HepG2 (cell line): ENCODE measurements around the gene SLC13A5. TPM values are rescaled to one million over a fixed set of nuclear protein-coding genes. Genes with fewer than 3 reads are reported as not detected.
A peak's percentile ranks its signal among the peaks of the same experiment; 100 is the strongest.

Experiments
- ATF4 ChIP-seq, 2 experiments: fragments of 450-650 bp in 1 of 2; sonication (generic) in 1 of 2; formaldehyde crosslinking; IDR thresholded peaks; 2 replicates each; pipeline versions ENCODE4 v1.5.0 to v1.8.0; 2020 to 2022; ENCODE audit warnings: mild to moderate bottlenecking in 1 of 2, missing genetic modification reagents in 1 of 2
- E2F1 ChIP-seq: sonication (generic); formaldehyde crosslinking; IDR thresholded peaks from 2 replicates; pipeline ENCODE4 v1.5.0; 2020; ENCODE audit warnings: missing genetic modification reagents
- GTF2F1 ChIP-seq: fragments of 150-350 bp; IDR thresholded peaks from 2 replicates; pipeline ENCODE4 v1.6.1; 2014; ENCODE audit warnings: low read length
- NR0B2 ChIP-seq: sonication (generic); formaldehyde crosslinking; IDR thresholded peaks from 2 replicates; pipeline ENCODE4 v1.4.0; 2020; ENCODE audit warnings: mild to moderate bottlenecking, missing genetic modification reagents
- PHF5A ChIP-seq: IDR thresholded peaks from one replicate; pipeline ENCODE4 v1.6.1; 2018; ENCODE audit warnings: low read depth, missing genetic modification reagents; ENCODE audit not compliant: unreplicated experiment
- PRDM10 ChIP-seq: sonication (generic); formaldehyde crosslinking; IDR thresholded peaks from 2 replicates; pipeline ENCODE4 v1.4.0; 2020; ENCODE audit warnings: low read depth, missing genetic modification reagents
- RBFOX2 ChIP-seq: fragments of 200-400 bp; formaldehyde crosslinking; IDR thresholded peaks from 2 replicates; pipeline ENCODE4 v1.6.1; 2017; ENCODE audit warnings: low read depth, mild to moderate bottlenecking, low read length
- RXRB ChIP-seq: IDR thresholded peaks from 2 replicates; pipeline ENCODE4 v1.6.1; 2016; ENCODE audit warnings: borderline replicate concordance, missing genetic modification reagents, missing compliant biosample characterization
- SNAPC2 ChIP-seq: sonication (generic); formaldehyde crosslinking; IDR thresholded peaks from 2 replicates; pipeline ENCODE4 v1.8.1; 2022; ENCODE audit warnings: mild to moderate bottlenecking, missing genetic modification reagents
- SOX5 ChIP-seq: IDR thresholded peaks from 2 replicates; pipeline ENCODE4 v1.6.1; 2016; ENCODE audit warnings: borderline replicate concordance
- SP140L ChIP-seq: sonication (generic); formaldehyde crosslinking; IDR thresholded peaks from 2 replicates; pipeline ENCODE4 v1.4.0; 2020; ENCODE audit warnings: missing genetic modification reagents, borderline replicate concordance
- WIZ ChIP-seq: sonication (generic); formaldehyde crosslinking; IDR thresholded peaks from 2 replicates; pipeline ENCODE4 v1.5.1; 2020; ENCODE audit warnings: mild to moderate bottlenecking, missing genetic modification reagents
- ZNF281 ChIP-seq: sonication (generic); formaldehyde crosslinking; IDR thresholded peaks from 2 replicates; pipeline ENCODE4 v1.4.0; 2020; ENCODE audit warnings: missing genetic modification reagents, borderline replicate concordance
- ZNF33A ChIP-seq: sonication (generic); formaldehyde crosslinking; IDR thresholded peaks from 2 replicates; pipeline ENCODE4 v1.5.1; 2020; ENCODE audit warnings: missing genetic modification reagents, mild to moderate bottlenecking, moderate library complexity, borderline replicate concordance
- ZNF563 ChIP-seq: sonication (generic); formaldehyde crosslinking; IDR thresholded peaks from 2 replicates; pipeline ENCODE4 v1.8.0; 2022; ENCODE audit warnings: mild to moderate bottlenecking, moderate library complexity, missing genetic modification reagents
- ZNF891 ChIP-seq: sonication (generic); formaldehyde crosslinking; IDR thresholded peaks from 2 replicates; pipeline ENCODE4 v1.5.0; 2020; ENCODE audit warnings: mild to moderate bottlenecking, missing genetic modification reagents
- polyA plus RNA-seq, 8 experiments: library from polyadenylated mRNA; depleted of rRNA in 3 of 8; stranded (reverse) in 7 of 8; unstranded in 1 of 8; fragments of >200 nt; fragmentation: Illumina TruSeq in 4 of 8; extraction: Trizol in 4 of 8; gene quantifications; 2 replicates each; pipeline versions ENCODE4 v1.2.1 to v1.2.3, GENCODE V29; 2011 to 2016; ENCODE audit warnings: low read depth in 4 of 8, missing spikeins in 1 of 8, mixed read lengths in 1 of 8; ENCODE audit not compliant: insufficient read depth in 1 of 8
- total RNA-seq, 5 experiments: library from RNA; depleted of rRNA; stranded (reverse); fragments of >200 nt; fragmentation: Illumina TruSeq; extraction: Trizol; gene quantifications; 2 replicates each; pipeline ENCODE4 v1.2.3, GENCODE V29; 2016; ENCODE audit warnings: low read depth in 1 of 5
- TF ChIP-seq, protein P1 (sequence below): sonication (generic); formaldehyde crosslinking; IDR thresholded peaks from 2 replicates; pipeline ENCODE4 v1.5.0; 2020; ENCODE audit warnings: missing genetic modification reagents

SLC13A5 gene
- total and polyA plus RNA-seq, 2 of the 13 experiments (the other 11 are each of a cell fraction or from before 2014, with no cell fraction given): 42.8 to 310 TPM

GRCh38 chr17:6699997-6700947, 12.9 kb downstream of the SLC13A5 start (continued):
- TF ChIP-seq ZNF281 (CRISPR knock-in tag) (peak; percentile 78; the same call in 1 of the 2 replicates), ZNF891 (CRISPR knock-in tag) (no peak; the same call in 1 of the 2 replicates), ZNF563 (CRISPR knock-in tag) (0 out of 2 replicates have a peak, but pooled peaks have one; percentile 49), PHF5A (CRISPR knock-in tag) (peak; percentile 93), PRDM10 (CRISPR knock-in tag) (peak; percentile 76; the same call in 1 of the 2 replicates), RBFOX2 (peak; percentile 66; the same call in 1 of the 2 replicates), GTF2F1 (no peak), RXRB (CRISPR knock-in tag) (peak; percentile 100), ZNF33A (CRISPR knock-in tag) (peak; percentile 83; the same call in 1 of the 2 replicates), SNAPC2 (CRISPR knock-in tag) (peak; percentile 94), E2F1 (CRISPR knock-in tag) (no peak), WIZ (CRISPR knock-in tag) (no peak), ATF4 (CRISPR knock-in tag; IDR thresholded peaks at IDR 0.05) (peak in 1 of 2 experiments; percentile 77; a peak in 1 of 4 replicates), NR0B2 (CRISPR knock-in tag) (no peak), SOX5 (CRISPR knock-in tag) (peak; percentile 99), SP140L (peak; percentile 55; the same call in 1 of the 2 replicates)
- TF ChIP-seq, protein P1, sequence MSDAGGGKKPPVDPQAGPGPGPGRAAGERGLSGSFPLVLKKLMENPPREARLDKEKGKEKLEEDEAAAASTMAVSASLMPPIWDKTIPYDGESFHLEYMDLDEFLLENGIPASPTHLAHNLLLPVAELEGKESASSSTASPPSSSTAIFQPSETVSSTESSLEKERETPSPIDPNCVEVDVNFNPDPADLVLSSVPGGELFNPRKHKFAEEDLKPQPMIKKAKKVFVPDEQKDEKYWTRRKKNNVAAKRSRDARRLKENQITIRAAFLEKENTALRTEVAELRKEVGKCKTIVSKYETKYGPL (CRISPR knock-in tag): no peak
